ENCODE measurements around the gene CHCHD3. TPM values are rescaled to one million over a fixed set of nuclear protein-coding genes. Genes with fewer than 3 reads are reported as not detected.
"Not testable (repeated sequence)": the region's sequence is repeated elsewhere in the genome, so short reads cannot be mapped to it uniquely, and the experiment has no call there.

CHCHD3 gene
- total RNA-seq, 1 experiment from 2014 or later = 100 TPM

- CTCF ChIA-PET = no interaction called here
- Histone ChIP-seq H3K36me3 (ENCODE audit: low read depth) (no peaks in the 10 kb centered on the region), H3K79me2 (ENCODE audit: low read depth) (no peaks in the 10 kb centered on the region), H4K20me1 (ENCODE audit: insufficient read depth) (peaks cover 6% of the 10 kb centered on the region), H2AFZ (no peak overlapping the region), H3F3A (ENCODE audit: insufficient read depth, low read depth) (no peaks in the 10 kb centered on the region), H3K4me1 (replicated peaks; ENCODE audit: insufficient read depth) (no peaks in the 10 kb centered on the region), H3K4me2 (no peak overlapping the region), H3K9me2 (ENCODE audit: insufficient read depth) (no peaks in the 10 kb centered on the region), H3K9me3 (ENCODE audit: insufficient read depth, low read depth) (no peaks in the 10 kb centered on the region), H3K4me3 (no peak overlapping the region), H3K27me3 (ENCODE audit: insufficient read depth, low read depth) (no peaks in the 10 kb centered on the region), H3K27ac (no peak overlapping the region)
- intact Hi-C loops (cut with micrococcal nuclease; ENCODE audit: unreplicated experiment) = no loop called here
- BruUV-seq (replicated peaks) = no TSS peak
- no peak for DNase-seq
- no peak for TF ChIP-seq EZH2 (IDR thresholded peaks at IDR 0.05; ENCODE audit: low read depth)
- no peak for TF ChIP-seq CTCF (conservative IDR thresholded peaks at IDR 0.05)
- POLR2A ChIA-PET (ENCODE audit: unreplicated experiment) = no interaction called here
These were observed 148.8 kb downstream of the CHCHD3 start for GRCh38 chr7:132933072-132933458.

- Histone ChIP-seq H3K27ac (no peak overlapping the region), H3F3A (ENCODE audit: insufficient read depth, low read depth) (no peaks in the 10 kb centered on the region), H3K9me3 (ENCODE audit: insufficient read depth, low read depth) (no peaks in the 10 kb centered on the region), H3K36me3 (ENCODE audit: low read depth) (no peaks in the 10 kb centered on the region), H3K4me2 (no peak overlapping the region), H3K27me3 (ENCODE audit: insufficient read depth, low read depth) (no peaks in the 10 kb centered on the region), H3K4me1 (replicated peaks; ENCODE audit: insufficient read depth) (no peaks in the 10 kb centered on the region), H3K9me2 (ENCODE audit: insufficient read depth) (no peaks in the 10 kb centered on the region), H3K4me3 (no peak overlapping the region), H2AFZ (no peak overlapping the region), H4K20me1 (ENCODE audit: insufficient read depth) (peaks cover 3% of the 10 kb centered on the region), H3K79me2 (ENCODE audit: low read depth) (no peaks in the 10 kb centered on the region)
- ChIA-PET POLR2A (ENCODE audit: unreplicated experiment) (no interaction called here), CTCF (no interaction called here)
- no peak for TF ChIP-seq EZH2 (IDR thresholded peaks at IDR 0.05; ENCODE audit: low read depth)
- TF ChIP-seq CTCF (conservative IDR thresholded peaks at IDR 0.05) = no peak
- intact Hi-C loops (cut with micrococcal nuclease; ENCODE audit: unreplicated experiment) = no loop called here
- BruUV-seq (replicated peaks) = no TSS peak
- DNase-seq = no peak
These were observed 149.4 kb downstream of the CHCHD3 start for GRCh38 chr7:132932296-132933071.

GRCh38 chr7:132930881-132931280 lies 151.0 kb downstream of the CHCHD3 start:
- no peaks in the 10 kb centered on the region for H3K27me3 ChIP-seq (ENCODE audit: insufficient read depth, low read depth)
- no TSS peak for BruUV-seq (replicated peaks)
- intact Hi-C loops (cut with micrococcal nuclease; ENCODE audit: unreplicated experiment) = no loop called here
- no peak overlapping the region for H3K4me3 ChIP-seq
- CTCF ChIA-PET = no interaction called here
- H3K79me2 ChIP-seq (ENCODE audit: low read depth) = no peaks in the 10 kb centered on the region
- DNase-seq = no peak
- H2AFZ ChIP-seq = no peak overlapping the region
- no peak overlapping the region for H3K4me2 ChIP-seq
- H3F3A ChIP-seq (ENCODE audit: insufficient read depth, low read depth) = no peaks in the 10 kb centered on the region
- H3K36me3 ChIP-seq (ENCODE audit: low read depth) = no peaks in the 10 kb centered on the region
- H3K4me1 ChIP-seq (replicated peaks; ENCODE audit: insufficient read depth) = no peaks in the 10 kb centered on the region
- H3K9me2 ChIP-seq (ENCODE audit: insufficient read depth) = no peaks in the 10 kb centered on the region
- no peak overlapping the region for H3K27ac ChIP-seq
- H3K9me3 ChIP-seq (ENCODE audit: insufficient read depth, low read depth) = no peaks in the 10 kb centered on the region
- POLR2A ChIA-PET (ENCODE audit: unreplicated experiment) = no interaction called here
- TF ChIP-seq CTCF (conservative IDR thresholded peaks at IDR 0.05) (no peak; the same call in 1 of the 2 replicates), EZH2 (IDR thresholded peaks at IDR 0.05; ENCODE audit: low read depth) (no peak)
- H4K20me1 ChIP-seq (ENCODE audit: insufficient read depth) = no peaks in the 10 kb centered on the region; the same call in 1 of the 2 replicates

- BruUV-seq (replicated peaks); POLR2A ChIA-PET (ENCODE audit: unreplicated experiment); intact Hi-C loops (cut with micrococcal nuclease; ENCODE audit: unreplicated experiment); H3K79me2 ChIP-seq (ENCODE audit: low read depth); H3K27ac ChIP-seq; CTCF ChIA-PET; H3F3A ChIP-seq (ENCODE audit: insufficient read depth, low read depth); H3K4me1 ChIP-seq (replicated peaks; ENCODE audit: insufficient read depth); H3K9me2 ChIP-seq (ENCODE audit: insufficient read depth); H3K36me3 ChIP-seq (ENCODE audit: low read depth); H3K4me2 ChIP-seq; H3K27me3 ChIP-seq (ENCODE audit: insufficient read depth, low read depth); H2AFZ ChIP-seq; H3K4me3 ChIP-seq; DNase-seq; H4K20me1 ChIP-seq (ENCODE audit: insufficient read depth); H3K9me3 ChIP-seq (ENCODE audit: insufficient read depth, low read depth): not testable (repeated sequence)
These were observed 151.9 kb downstream of the CHCHD3 start for GRCh38 chr7:132929944-132930343.

All from PC-9 (cell line).